HCT116 (cell line): ENCODE results near the gene NDUFS3. TPM values are rescaled to one million over a fixed set of nuclear protein-coding genes. Genes with fewer than 3 reads are reported as not detected.

ENCODE experiments used
- ATAC-seq: fragments of 200-7000 bp; cut with Tn5 transposase; 2 replicates; pipeline ENCODE4 v1.9.1; 2020; ENCODE audit warnings: mild to moderate bottlenecking, moderate library complexity
- BruUV-seq: library from RNA; stranded (reverse); fragments of 400-500 nt; replicated peaks from 2 replicates; lab custom pipeline; 2021; lab: Mats Ljungman, UMichigan
- CTCF ChIA-PET: fragments of 300-600 bp; sonication (Branson Sonifier 250); formaldehyde crosslinking; loops from one replicate; lab custom pipeline; 2021; ENCODE audit warnings: antibody characterized with exemption; lab: Charles Lee
- POLR2A ChIA-PET: fragments of 300-600, 350-600 bp; sonication (Branson Sonifier 250); formaldehyde crosslinking; loops from one replicate; lab custom pipeline; 2021; ENCODE audit warnings: antibody characterized with exemption; lab: Charles Lee
- RAD21 ChIA-PET, 2 experiments: fragments of 300-600 bp; sonication (Branson Sonifier 250); formaldehyde crosslinking; loops; one replicate each; lab custom pipeline; 2023; ENCODE audit warnings: low total read pairs in 2 of 2; ENCODE audit not compliant: uncharacterized antibody in 2 of 2, unreplicated experiment in 2 of 2, low non-redundant PET in 1 of 2; lab: Charles Lee
- DNase-seq: peaks from one replicate; pipeline ENCODE4 v3.0.0-alpha.2; 2010; ENCODE audit warnings: low read depth, low spot score
- H2AFZ ChIP-seq: fragments of 200-600 bp; shearing (Covaris generic), sonication (generic); 2 replicates; pipeline ENCODE4 v1.6.1; 2017; ENCODE audit warnings: low read depth, mixed run types, mixed read lengths, antibody characterized with exemption, low read length; ENCODE audit not compliant: poor library complexity, severe bottlenecking
- H3K27ac ChIP-seq: 2 replicates; pipeline ENCODE4 v1.5.1; 2012; ENCODE audit warnings: low read depth, low read length
- H3K27me3 ChIP-seq: fragments of 200-600 bp; sonication (generic); 2 replicates; pipeline ENCODE4 v1.6.1; 2016; ENCODE audit warnings: mixed run types, low read length, mixed read lengths; ENCODE audit not compliant: insufficient read depth
- H3K36me3 ChIP-seq, 2 experiments: fragments of 200-500 bp in 1 of 2; fragments of 200-600 bp in 1 of 2; sonication (Bioruptor generic) in 1 of 2; sonication (generic) in 1 of 2; 2 replicates each; pipeline versions ENCODE4 v1.5.1 to v1.6.1; 2014 to 2016; ENCODE audit warnings: low read length in 2 of 2, inconsistent platforms in 1 of 2, mixed read lengths in 1 of 2, mixed run types in 1 of 2; ENCODE audit not compliant: insufficient read depth in 2 of 2, control insufficient read depth in 1 of 2
- H3K4me1 ChIP-seq, 2 experiments: fragments of 200-600 bp in 1 of 2; sonication (generic) in 1 of 2; 2 replicates each; pipeline versions ENCODE4 v1.5.1 to v1.6.1; 2012 to 2017; ENCODE audit warnings: low read length in 2 of 2, inconsistent platforms in 1 of 2, mild to moderate bottlenecking in 1 of 2, mixed read lengths in 1 of 2, mixed run types in 1 of 2, moderate library complexity in 1 of 2; ENCODE audit not compliant: insufficient read depth in 2 of 2, control insufficient read depth in 1 of 2
- H3K4me2 ChIP-seq: fragments of 200-600 bp; sonication (generic); 2 replicates; pipeline ENCODE4 v1.6.1; 2017; ENCODE audit warnings: mixed run types, low read length, mixed read lengths
- H3K4me3 ChIP-seq, 2 experiments: fragments of 200-600 bp in 1 of 2; sonication (generic) in 1 of 2; replicated peaks in 1 of 2; 2 replicates each; pipeline ENCODE4 v1.5.1; 2011 to 2016; ENCODE audit warnings: low read length in 2 of 2, control low read depth in 1 of 2, low read depth in 1 of 2, mild to moderate bottlenecking in 1 of 2, mixed read lengths in 1 of 2, mixed run types in 1 of 2
- H3K79me2 ChIP-seq: fragments of 200-600 bp; sonication (generic); 2 replicates; pipeline ENCODE4 v1.6.1; 2017; ENCODE audit warnings: mild to moderate bottlenecking, mixed run types, low read length, moderate library complexity, mixed read lengths; ENCODE audit not compliant: insufficient read depth
- H3K9ac ChIP-seq: fragments of 200-600 bp; sonication (generic); 2 replicates; pipeline ENCODE4 v1.6.1; 2016; ENCODE audit warnings: low read length, mixed read lengths
- H3K9me2 ChIP-seq: fragments of 200-600 bp; sonication (generic), shearing (Covaris generic); 2 replicates; pipeline ENCODE4 v1.6.1; 2017; ENCODE audit warnings: mixed run types, mild to moderate bottlenecking, moderate library complexity; ENCODE audit not compliant: insufficient read depth
- H3K9me3 ChIP-seq, 2 experiments: fragments of 200-500 bp in 1 of 2; fragments of 200-600 bp in 1 of 2; sonication (Bioruptor generic) in 1 of 2; sonication (generic) in 1 of 2; 2 replicates each; pipeline ENCODE4 v1.6.1; 2014 to 2017; ENCODE audit warnings: low read length in 2 of 2, mixed read lengths in 2 of 2, inconsistent platforms in 1 of 2, low read depth in 1 of 2, mild to moderate bottlenecking in 1 of 2, mixed run types in 1 of 2, moderate library complexity in 1 of 2; ENCODE audit not compliant: control insufficient read depth in 1 of 2, insufficient read depth in 1 of 2
- H4K20me1 ChIP-seq: fragments of 200-600 bp; sonication (generic), shearing (Covaris generic); 2 replicates; pipeline ENCODE4 v1.6.1; 2017; ENCODE audit warnings: mixed run types, mild to moderate bottlenecking, moderate library complexity; ENCODE audit not compliant: insufficient read depth
- ATF3 ChIP-seq: IDR thresholded peaks from 2 replicates; pipeline ENCODE4 v1.6.1; 2012
- CTCF ChIP-seq, 3 experiments: fragments of 200-600 bp in 1 of 3; sonication (generic) in 1 of 3; IDR thresholded peaks in 2 of 3; conservative IDR thresholded peaks in 1 of 3; 2 replicates each; pipeline ENCODE4 v1.5.1; 2012 to 2017; ENCODE audit warnings: low read depth in 2 of 3, low read length in 2 of 3, antibody characterized with exemption in 1 of 3, borderline replicate concordance in 1 of 3, control low read depth in 1 of 3, mild to moderate bottlenecking in 1 of 3, mixed read lengths in 1 of 3, mixed run types in 1 of 3, moderate library complexity in 1 of 3; ENCODE audit not compliant: insufficient read depth in 1 of 3
- EZH2phosphoT487 ChIP-seq: fragments of 200-600 bp; IDR thresholded peaks from 2 replicates; pipeline ENCODE4 v1.6.1; 2018; ENCODE audit warnings: antibody characterized with exemption, borderline replicate concordance
- JUND ChIP-seq: IDR thresholded peaks from 2 replicates; pipeline ENCODE4 v1.6.1; 2012
- MAX ChIP-seq: IDR thresholded peaks from 2 replicates; pipeline ENCODE4 v1.6.1; 2012
- YY1 ChIP-seq: IDR thresholded peaks from 2 replicates; pipeline ENCODE4 v1.6.1; 2011; ENCODE audit warnings: low read length, low read depth, moderate library complexity, mild to moderate bottlenecking; ENCODE audit not compliant: insufficient replicate concordance; ENCODE audit errors: extremely low read depth
- ZFX ChIP-seq: fragments of 450-650 bp; IDR thresholded peaks from 2 replicates; pipeline ENCODE4 v1.6.1; 2017
- intact Hi-C: fragments of 100-400 bp; cut with micrococcal nuclease; formaldehyde crosslinking; loops from 2 replicates; pipeline ENCODE4 v1.10.0; 2022
- total RNA-seq: library from RNA; stranded (reverse); gene quantifications from one replicate; pipeline ENCODE4 v1.2.1, GENCODE V29; 2021; ENCODE audit not compliant: unreplicated experiment

NDUFS3 gene
- total RNA-seq, 1 experiment from 2014 or later: 134 TPM

GRCh38 chr11:47551086-47551485 is 27.8 kb upstream of the NDUFS3 start:
- ChIA-PET CTCF (interaction anchor here (1.5 to 1.6 kb wide), 2 partner anchors 10 to 16 kb away, joined by 5 to 9 read pairs; no protein-coding TSS in a partner anchor), POLR2A (interaction anchor here (1.0 to 1.5 kb wide), 3 partner anchors 11 to 29 kb away, joined by 3 read pairs; partner anchors contain the start of gene PTPMT1), RAD21 (no interaction called here)
- H2AFZ ChIP-seq: no peak overlapping the region
- H3K9me2 ChIP-seq: no peaks in the 10 kb centered on the region
- no TSS peak for BruUV-seq
- H3K9ac ChIP-seq: peak overlapping the region; percentile 92; the same call in 1 of the 2 replicates
- peak overlapping the region; percentile 93; the same call in 1 of the 2 replicates for H3K27ac ChIP-seq
- peaks cover 6% of the 10 kb centered on the region; the same call in 1 of the 2 replicates for H4K20me1 ChIP-seq
- H3K4me1 ChIP-seq: peaks cover 13 to 38% of the 10 kb centered on the region in 2 experiments
- H3K9me3 ChIP-seq: no peaks in the 10 kb centered on the region
- peaks cover 0 to 4% of the 10 kb centered on the region in 2 experiments; a peak in 1 of 4 replicates for H3K36me3 ChIP-seq
- H3K4me3 ChIP-seq: peak overlapping the region; percentile 94 to 97
- ATAC-seq (no peak), DNase-seq (no peak)
- peak overlapping the region; percentile 98 for H3K4me2 ChIP-seq
- TF ChIP-seq MAX (peak; percentile 43; the same call in 1 of the 2 replicates), CTCF (IDR thresholded peaks at IDR 0.05 in 2 of 3, conservative IDR thresholded peaks at IDR 0.05 in 1 of 3; ENCODE audit: borderline replicate concordance in 1 of 3, insufficient read depth in 1 of 3, low read depth in 2 of 3, low read length in 2 of 3) (peak; percentile 13 to 48 (median 41); a peak in 4 of 6 replicates), EZH2phosphoT487 (no peak)
- intact Hi-C loops: loop anchor here (5.0 to 10.0 kb wide), 2 partner anchors 126 to 216 kb away; partner anchors contain the start of genes FNBP4 and PSMC3
- H3K27me3 ChIP-seq: no peaks in the 10 kb centered on the region
- peaks cover 71% of the 10 kb centered on the region for H3K79me2 ChIP-seq

GRCh38 chr11:47552056-47552565 is 26.8 kb upstream of the NDUFS3 start:
- DNase-seq (no peak), ATAC-seq (peak; percentile 7)
- no TSS peak for BruUV-seq
- Histone ChIP-seq H3K79me2 (peaks cover 62% of the 10 kb centered on the region), H3K9me2 (no peaks in the 10 kb centered on the region), H3K27me3 (no peaks in the 10 kb centered on the region), H3K36me3 (peaks cover 0 to 4% of the 10 kb centered on the region in 2 experiments; a peak in 1 of 4 replicates), H3K9ac (peak overlapping the region; percentile 92), H3K9me3 (no peaks in the 10 kb centered on the region), H3K4me2 (peak overlapping the region; percentile 98), H4K20me1 (peaks cover 6% of the 10 kb centered on the region; the same call in 1 of the 2 replicates), H3K27ac (peak overlapping the region; percentile 93), H3K4me3 (peak overlapping the region; percentile 94 to 97), H2AFZ (no peak overlapping the region), H3K4me1 (peaks cover 13 to 30% of the 10 kb centered on the region in 2 experiments)
- CTCF ChIA-PET: interaction anchor here (0.7 to 2.0 kb wide), 4 partner anchors 11 to 98 kb away, joined by 3 to 9 read pairs (median 7); partner anchors contain the start of gene PTPMT1
- TF ChIP-seq YY1 (no peak), ZFX (no peak), CTCF (IDR thresholded peaks at IDR 0.05 in 2 of 3, conservative IDR thresholded peaks at IDR 0.05 in 1 of 3; ENCODE audit: borderline replicate concordance in 1 of 3, insufficient read depth in 1 of 3, low read depth in 2 of 3, low read length in 2 of 3) (no peak), ATF3 (no peak), EZH2phosphoT487 (no peak), JUND (no peak)
- POLR2A ChIA-PET: interaction anchor here (1.0 to 1.5 kb wide), 4 partner anchors 12 to 31 kb away, joined by 3 read pairs; no protein-coding TSS in a partner anchor
- RAD21 ChIA-PET: no interaction called here
- intact Hi-C loops: loop anchor here (5.0 to 10.0 kb wide), 2 partner anchors 127 to 215 kb away; partner anchors contain the start of genes FNBP4 and PSMC3
